ENCODE results near the gene NLRC3. TPM values are rescaled to one million over a fixed set of nuclear protein-coding genes. Genes with fewer than 3 reads are reported as not detected.

The NLRC3 gene
- total RNA-seq, 1 experiment from 2014 or later, result 0.09 TPM

- intact Hi-C loops (cut with micrococcal nuclease; ENCODE audit: unreplicated experiment), result no loop called here
- no peak overlapping the region for H3K4me3 ChIP-seq (ENCODE audit: low read depth, low read length, poor library complexity, severe bottlenecking)
- H3K27ac ChIP-seq (ENCODE audit: low read depth, low read length, poor library complexity, severe bottlenecking), result no peak overlapping the region
- ChIA-PET POLR2A (ENCODE audit: low non-redundant PET) (no interaction called here), CTCF (no interaction called here)
- H3K36me3 ChIP-seq (ENCODE audit: insufficient read depth, low read length, poor library complexity, severe bottlenecking), result no peaks in the 10 kb centered on the region
- DNase-seq (ENCODE audit: low spot score), result no peak
- H3K4me1 ChIP-seq (ENCODE audit: insufficient read depth, low read length, poor library complexity, severe bottlenecking), result no peaks in the 10 kb centered on the region
- no peaks in the 10 kb centered on the region for H3K27me3 ChIP-seq (replicated peaks; ENCODE audit: insufficient read depth, low read depth, low read length, poor library complexity)
- BruUV-seq (replicated peaks), result no TSS peak
- no peaks in the 10 kb centered on the region for H3K9me3 ChIP-seq (ENCODE audit: low read depth, low read length, poor library complexity, severe bottlenecking)
- TF ChIP-seq CTCF (conservative IDR thresholded peaks at IDR 0.05; ENCODE audit: low read depth, low read length), result no peak
- no peak for TF ChIP-seq EZH2 (IDR thresholded peaks at IDR 0.05; ENCODE audit: borderline replicate concordance, low read depth, low read length, poor library complexity, severe bottlenecking)
Measured at GRCh38 chr16:3549906-3550305, 27.3 kb downstream of the NLRC3 start.

- intact Hi-C loops (cut with micrococcal nuclease; ENCODE audit: unreplicated experiment), result no loop called here
- Histone ChIP-seq H3K4me3 (ENCODE audit: low read depth, low read length, poor library complexity, severe bottlenecking) (no peak overlapping the region), H3K9me3 (ENCODE audit: low read depth, low read length, poor library complexity, severe bottlenecking) (no peaks in the 10 kb centered on the region), H3K36me3 (ENCODE audit: insufficient read depth, low read length, poor library complexity, severe bottlenecking) (no peaks in the 10 kb centered on the region), H3K27me3 (replicated peaks; ENCODE audit: insufficient read depth, low read depth, low read length, poor library complexity) (no peaks in the 10 kb centered on the region), H3K4me1 (ENCODE audit: insufficient read depth, low read length, poor library complexity, severe bottlenecking) (no peaks in the 10 kb centered on the region), H3K27ac (ENCODE audit: low read depth, low read length, poor library complexity, severe bottlenecking) (no peak overlapping the region)
- TF ChIP-seq EZH2 (IDR thresholded peaks at IDR 0.05; ENCODE audit: borderline replicate concordance, low read depth, low read length, poor library complexity, severe bottlenecking) (no peak), CTCF (conservative IDR thresholded peaks at IDR 0.05; ENCODE audit: low read depth, low read length) (no peak)
- no peak for DNase-seq (ENCODE audit: low spot score)
- ChIA-PET POLR2A (ENCODE audit: low non-redundant PET) (no interaction called here), CTCF (no interaction called here)
- no TSS peak for BruUV-seq (replicated peaks)
Measured at GRCh38 chr16:3548859-3549258, 28.3 kb downstream of the NLRC3 start.

- Histone ChIP-seq H3K4me1 (ENCODE audit: insufficient read depth, low read length, poor library complexity, severe bottlenecking) (no peaks in the 10 kb centered on the region), H3K27me3 (replicated peaks; ENCODE audit: insufficient read depth, low read depth, low read length, poor library complexity) (no peaks in the 10 kb centered on the region), H3K4me3 (ENCODE audit: low read depth, low read length, poor library complexity, severe bottlenecking) (no peak overlapping the region), H3K27ac (ENCODE audit: low read depth, low read length, poor library complexity, severe bottlenecking) (no peak overlapping the region), H3K36me3 (ENCODE audit: insufficient read depth, low read length, poor library complexity, severe bottlenecking) (no peaks in the 10 kb centered on the region), H3K9me3 (ENCODE audit: low read depth, low read length, poor library complexity, severe bottlenecking) (no peaks in the 10 kb centered on the region)
- intact Hi-C loops (cut with micrococcal nuclease; ENCODE audit: unreplicated experiment), result no loop called here
- TF ChIP-seq CTCF (conservative IDR thresholded peaks at IDR 0.05; ENCODE audit: low read depth, low read length) (no peak), EZH2 (IDR thresholded peaks at IDR 0.05; ENCODE audit: borderline replicate concordance, low read depth, low read length, poor library complexity, severe bottlenecking) (no peak)
- ChIA-PET CTCF (no interaction called here), POLR2A (ENCODE audit: low non-redundant PET) (no interaction called here)
- no TSS peak for BruUV-seq (replicated peaks)
- DNase-seq (ENCODE audit: low spot score), result no peak
Measured at GRCh38 chr16:3548445-3548844, 28.8 kb downstream of the NLRC3 start.
